H9 (cell line): Measurements from ENCODE around the gene LRP1B. TPM values are rescaled to one million over a fixed set of nuclear protein-coding genes. Genes with fewer than 3 reads are reported as not detected.

ENCODE experiments used
- DNase-seq: peaks from one replicate; pipeline ENCODE4 v3.0.0-alpha.2; 2017
- H2AFZ ChIP-seq: one replicate; pipeline ENCODE4 v1.6.1; 2013; ENCODE audit warnings: mild to moderate bottlenecking, low read length, control low read depth, moderate library complexity
- H2AK5ac ChIP-seq: 2 replicates; pipeline ENCODE4 v1.6.1; 2013; ENCODE audit warnings: low read length, control low read depth, mixed read lengths; ENCODE audit not compliant: insufficient read length
- H2BK120ac ChIP-seq: one replicate; pipeline ENCODE4 v1.6.1; 2013; ENCODE audit warnings: low read depth, mild to moderate bottlenecking, low read length, control low read depth, inconsistent platforms; ENCODE audit not compliant: poor library complexity, severe bottlenecking
- H2BK12ac ChIP-seq: 2 replicates; pipeline ENCODE4 v1.6.1; 2013; ENCODE audit warnings: low read length, control low read depth, mixed read lengths, low read depth; ENCODE audit not compliant: insufficient read length
- H2BK15ac ChIP-seq: 2 replicates; pipeline ENCODE4 v1.6.1; 2013; ENCODE audit warnings: low read depth, low read length, control low read depth
- H2BK20ac ChIP-seq: one replicate; pipeline ENCODE4 v1.6.1; 2013; ENCODE audit warnings: low read depth, mild to moderate bottlenecking, low read length, control low read depth, inconsistent platforms; ENCODE audit not compliant: poor library complexity, severe bottlenecking
- H2BK5ac ChIP-seq: 2 replicates; pipeline ENCODE4 v1.6.1; 2013; ENCODE audit warnings: low read length, control low read depth, mixed read lengths; ENCODE audit not compliant: insufficient read length
- H3K14ac ChIP-seq: 2 replicates; pipeline ENCODE4 v1.6.1; 2013; ENCODE audit warnings: low read length, control low read depth; ENCODE audit not compliant: insufficient read depth
- H3K18ac ChIP-seq: 2 replicates; pipeline ENCODE4 v1.6.1; 2013; ENCODE audit warnings: low read depth, mild to moderate bottlenecking, mixed read lengths, low read length, control low read depth; ENCODE audit not compliant: insufficient read length
- H3K23ac ChIP-seq: 2 replicates; pipeline ENCODE4 v1.6.1; 2013; ENCODE audit warnings: low read length, control low read depth, mixed read lengths, low read depth; ENCODE audit not compliant: insufficient read length
- H3K23me2 ChIP-seq: 2 replicates; pipeline ENCODE4 v1.6.1; 2013; ENCODE audit warnings: low read depth, mild to moderate bottlenecking, mixed read lengths, low read length, control low read depth; ENCODE audit not compliant: insufficient read length, poor library complexity, severe bottlenecking
- H3K27ac ChIP-seq: 2 replicates; pipeline ENCODE4 v1.5.1; 2013; ENCODE audit warnings: low read length, control low read depth, mixed read lengths, low read depth; ENCODE audit not compliant: insufficient read length
- H3K27me3 ChIP-seq: 2 replicates; pipeline ENCODE4 v1.6.1; 2013; ENCODE audit warnings: low read length, control low read depth, inconsistent platforms; ENCODE audit not compliant: insufficient read depth
- H3K4ac ChIP-seq: 2 replicates; pipeline ENCODE4 v1.6.1; 2013; ENCODE audit warnings: low read depth, mild to moderate bottlenecking, control low read depth, inconsistent platforms, low read length, moderate library complexity
- H3K4me1 ChIP-seq: 2 replicates; pipeline ENCODE4 v1.6.1; 2013; ENCODE audit warnings: low read length, control low read depth, inconsistent platforms; ENCODE audit not compliant: insufficient read depth
- H3K4me2 ChIP-seq: 2 replicates; pipeline ENCODE4 v1.6.1; 2013; ENCODE audit warnings: low read length, control low read depth, mixed read lengths; ENCODE audit not compliant: insufficient read length, insufficient read depth
- H3K56ac ChIP-seq: 2 replicates; pipeline ENCODE4 v1.6.1; 2013; ENCODE audit warnings: low read depth, mild to moderate bottlenecking, mixed read lengths, low read length, control low read depth; ENCODE audit not compliant: insufficient read length
- H3K79me1 ChIP-seq: 2 replicates; pipeline ENCODE4 v1.6.1; 2013; ENCODE audit warnings: low read depth, mild to moderate bottlenecking, moderate library complexity, low read length, control low read depth, inconsistent platforms; ENCODE audit not compliant: insufficient read depth, poor library complexity, severe bottlenecking
- H3K79me2 ChIP-seq: 2 replicates; pipeline ENCODE4 v1.6.1; 2013; ENCODE audit warnings: low read length, control low read depth, inconsistent platforms; ENCODE audit not compliant: insufficient read depth
- H3K9ac ChIP-seq: 2 replicates; pipeline ENCODE4 v1.6.1; 2013; ENCODE audit warnings: low read length, control low read depth, mixed read lengths; ENCODE audit not compliant: insufficient read length; ENCODE audit errors: extremely low read depth
- H3K9me3 ChIP-seq: one replicate; pipeline ENCODE4 v1.6.1; 2013; ENCODE audit warnings: low read depth, low read length, inconsistent platforms; ENCODE audit not compliant: control insufficient read depth
- H3T11ph ChIP-seq: one replicate; pipeline ENCODE4 v1.6.1; 2013; ENCODE audit warnings: mild to moderate bottlenecking, low read length, control low read depth, inconsistent platforms
- H4K20me1 ChIP-seq: one replicate; pipeline ENCODE4 v1.6.1; 2013; ENCODE audit not compliant: control insufficient read depth, insufficient read length, insufficient read depth
- H4K5ac ChIP-seq: 2 replicates; pipeline ENCODE4 v1.6.1; 2013; ENCODE audit warnings: low read depth, mild to moderate bottlenecking, mixed read lengths, low read length, control low read depth; ENCODE audit not compliant: insufficient read length
- H4K8ac ChIP-seq: replicated peaks from 2 replicates; pipeline ENCODE4 v1.6.1; 2013; ENCODE audit warnings: low read length, control low read depth, mixed read lengths, low read depth; ENCODE audit not compliant: insufficient read length
- H4K91ac ChIP-seq: 2 replicates; pipeline ENCODE4 v1.6.1; 2013; ENCODE audit warnings: low read depth, mild to moderate bottlenecking, moderate library complexity, mixed read lengths, low read length, control low read depth; ENCODE audit not compliant: insufficient read length
- H3K27ac Mint-ChIP-seq, 3 experiments: 2 replicates in 2 of 3; 3 replicates in 1 of 3; pipeline ENCODE4 v1.8.0; 2020 to 2021; ENCODE audit warnings: mixed read lengths in 3 of 3, mild to moderate bottlenecking in 1 of 3, moderate library complexity in 1 of 3
- H3K27me3 Mint-ChIP-seq: 2 replicates; pipeline ENCODE4 v1.8.0; 2021; ENCODE audit warnings: low read depth, mild to moderate bottlenecking, moderate library complexity, mixed read lengths
- H3K36me3 Mint-ChIP-seq, 3 experiments: 2 replicates in 2 of 3; 3 replicates in 1 of 3; pipeline ENCODE4 v1.8.0; 2020 to 2021; ENCODE audit warnings: low read depth in 3 of 3, mixed read lengths in 3 of 3; ENCODE audit not compliant: insufficient read depth in 1 of 3
- H3K4me1 Mint-ChIP-seq, 2 experiments: 2 replicates each; pipeline ENCODE4 v1.8.0; 2020; ENCODE audit warnings: mixed read lengths in 2 of 2
- H3K4me3 Mint-ChIP-seq, 2 experiments: 2 replicates in 1 of 2; 3 replicates in 1 of 2; pipeline ENCODE4 v1.8.0; 2020 to 2021; ENCODE audit warnings: mild to moderate bottlenecking in 2 of 2, mixed read lengths in 2 of 2, moderate library complexity in 1 of 2
- H3K9me3 Mint-ChIP-seq, 2 experiments: 2 replicates in 1 of 2; 3 replicates in 1 of 2; pipeline ENCODE4 v1.8.0; 2020; ENCODE audit warnings: mild to moderate bottlenecking in 2 of 2, mixed read lengths in 2 of 2, moderate library complexity in 1 of 2
- CTCF ChIP-seq: fragments of 200-600 bp; sonication (generic); conservative IDR thresholded peaks from 3 replicates; pipeline ENCODE4 v1.8.0; 2021; ENCODE audit warnings: antibody characterized with exemption, mild to moderate bottlenecking
- WGBS: extraction: QIAGEN DNeasy Blood & Tissue Kit; methylation state at CpG from one replicate; pipeline ENCODE4 v1.1.7; 2013; ENCODE audit warnings: missing lambda C conversion rate, low lambda C conversion rate, mixed read lengths; ENCODE audit not compliant: insufficient read length; ENCODE audit errors: extremely low coverage; 5-methylcytosine and 5-hydroxymethylcytosine counted together
- total RNA-seq: library from RNA; stranded (reverse); gene quantifications from 2 replicates; pipeline ENCODE4 v1.2.1, GENCODE V29; 2021

LRP1B gene
- total RNA-seq, 1 experiment from 2014 or later = not detected

GRCh38 chr2:141381946-141382345 lies 748.9 kb downstream of the LRP1B start:
- H3K56ac ChIP-seq = no peak overlapping the region
- no peak overlapping the region for H3K9ac ChIP-seq
- H2AFZ ChIP-seq = no peak overlapping the region
- no peak overlapping the region for H4K8ac ChIP-seq
- WGBS = no CpG with 5 or more reads among the region's 1 CpG
- no peak overlapping the region for H2BK120ac ChIP-seq
- H3K4me2 ChIP-seq = no peak overlapping the region
- no peaks in the 10 kb centered on the region for H4K20me1 ChIP-seq
- no peak overlapping the region for H4K91ac ChIP-seq
- peaks cover 6% of the 10 kb centered on the region in 2 experiments for H3K4me1 Mint-ChIP-seq
- H3T11ph ChIP-seq = no peak overlapping the region
- H3K79me1 ChIP-seq = no peaks in the 10 kb centered on the region
- no peaks in the 10 kb centered on the region for H3K27me3 Mint-ChIP-seq
- no peak overlapping the region for H3K23ac ChIP-seq
- H3K18ac ChIP-seq = no peak overlapping the region
- no peak for DNase-seq
- no peaks in the 10 kb centered on the region for H3K4me1 ChIP-seq
- H4K5ac ChIP-seq = no peak overlapping the region
- no peak overlapping the region for H3K27ac ChIP-seq
- no peak overlapping the region for H2AK5ac ChIP-seq
- no peak overlapping the region for H3K4ac ChIP-seq
- peaks cover 6% of the 10 kb centered on the region in 2 experiments; a peak in 2 of 5 replicates for H3K9me3 Mint-ChIP-seq
- H3K9me3 ChIP-seq = no peaks in the 10 kb centered on the region
- H3K4me3 Mint-ChIP-seq = no peak overlapping the region
- H3K14ac ChIP-seq = no peak overlapping the region
- H3K27me3 ChIP-seq = no peaks in the 10 kb centered on the region
- H3K36me3 Mint-ChIP-seq = peaks cover 0 to 1% (median 0%) of the 10 kb centered on the region in 3 experiments; a peak in 1 of 7 replicates
- H3K27ac Mint-ChIP-seq = no peak overlapping the region
- no peaks in the 10 kb centered on the region for H3K79me2 ChIP-seq
- H2BK12ac ChIP-seq = no peak overlapping the region
- no peaks in the 10 kb centered on the region for H3K23me2 ChIP-seq
- H2BK15ac ChIP-seq = no peak overlapping the region
- H2BK5ac ChIP-seq = no peak overlapping the region
- H2BK20ac ChIP-seq = no peak overlapping the region
- no peak for TF ChIP-seq CTCF
